Endothelial cell of hepatic sinusoid (primary cell): ENCODE results near the gene PATJ.

Experiments
- in situ Hi-C: cut with HindIII; loops from 2 replicates; pipeline ENCODE4 v1.10.0; 2017; ENCODE audit warnings: low sequenced_read_pairs

Gene PATJ

DNA sequence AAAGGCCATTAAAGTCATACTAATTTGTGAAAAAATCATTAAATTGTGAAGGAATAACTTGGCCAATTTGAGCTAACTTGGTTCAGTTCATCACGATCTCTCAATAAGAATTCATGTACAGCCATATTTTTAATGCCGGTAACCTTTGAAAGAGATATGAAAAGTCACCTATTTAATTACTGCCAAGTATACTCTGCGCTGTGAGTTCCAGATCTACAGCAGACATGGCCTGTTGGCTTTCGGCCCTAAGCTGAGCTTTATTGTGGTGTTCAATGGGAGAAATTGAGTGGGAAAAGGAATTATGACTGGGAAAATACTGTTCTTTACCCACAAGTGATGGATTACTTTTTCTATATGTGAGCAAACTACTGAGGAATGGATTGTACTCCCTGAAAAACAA, 292.5 kb downstream of the PATJ start:
- in situ Hi-C loops, result no loop called here

GRCh38 chr1:62037274-62037673, 295.0 kb downstream of the PATJ start:
- in situ Hi-C loops, result no loop called here

DNA sequence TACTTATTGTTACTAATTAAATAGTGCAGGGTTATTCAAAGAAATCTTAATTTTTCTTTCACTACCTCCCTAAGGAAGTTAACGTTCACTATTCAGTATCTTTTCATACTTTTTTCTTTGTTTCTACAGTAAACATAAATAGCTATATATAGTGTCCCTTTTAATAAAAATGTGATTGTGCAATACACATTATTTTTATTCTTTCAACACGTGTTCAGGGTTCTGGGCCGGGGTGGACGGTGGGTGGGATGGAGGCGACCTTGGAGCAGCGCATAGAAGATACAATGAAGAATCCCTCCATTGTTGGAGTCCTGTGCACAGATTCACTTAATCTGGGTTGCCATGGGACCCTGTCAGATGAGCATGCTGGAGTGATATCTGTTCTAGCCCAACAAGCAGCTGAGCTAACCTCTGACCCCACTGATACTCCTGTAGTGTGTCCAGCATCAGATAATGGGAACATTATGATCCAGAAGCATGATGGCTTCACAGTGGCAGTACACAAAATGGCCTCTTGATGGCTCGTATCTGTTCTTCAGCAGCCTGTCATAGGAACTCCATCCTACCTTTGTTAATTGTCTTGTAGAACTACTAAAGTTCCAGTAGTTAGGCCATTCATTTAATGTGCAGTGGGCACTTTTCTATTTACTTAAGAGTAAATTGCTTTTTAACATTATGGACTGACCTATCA, 296.5 kb downstream of the PATJ start:
- in situ Hi-C loops, result no loop called here

DNA sequence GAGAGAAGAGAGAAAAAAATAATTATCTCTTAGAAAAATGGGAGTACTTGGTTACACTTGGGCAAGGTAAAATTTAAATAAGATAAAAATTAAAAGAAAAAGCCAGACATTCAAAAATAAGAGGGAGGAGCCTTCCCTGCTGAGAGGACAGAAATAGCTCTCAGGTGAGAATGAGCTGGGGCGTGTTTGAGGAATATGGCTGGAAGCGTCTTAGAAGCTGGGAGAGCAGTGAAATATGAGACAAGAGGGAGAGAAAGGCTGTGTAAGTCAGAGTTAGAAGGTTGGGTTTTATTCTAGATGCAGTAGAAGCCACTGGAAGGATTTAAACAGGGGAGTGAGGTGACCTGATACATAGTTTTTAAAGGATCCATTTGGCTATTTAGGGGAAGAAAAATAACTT, 298.2 kb downstream of the PATJ start:
- in situ Hi-C loops, result no loop called here

- in situ Hi-C loops, result no loop called here
Observed at GRCh38 chr1:62040973-62041372, 298.7 kb downstream of the PATJ start.

GRCh38 chr1:62043154-62043553, 300.9 kb downstream of the PATJ start:
- in situ Hi-C loops, result no loop called here

- in situ Hi-C loops, result no loop called here
Observed at GRCh38 chr1:62045574-62045973, 303.3 kb downstream of the PATJ start.

GRCh38 chr1:62046927-62047326, 304.6 kb downstream of the PATJ start:
- in situ Hi-C loops, result no loop called here

DNA sequence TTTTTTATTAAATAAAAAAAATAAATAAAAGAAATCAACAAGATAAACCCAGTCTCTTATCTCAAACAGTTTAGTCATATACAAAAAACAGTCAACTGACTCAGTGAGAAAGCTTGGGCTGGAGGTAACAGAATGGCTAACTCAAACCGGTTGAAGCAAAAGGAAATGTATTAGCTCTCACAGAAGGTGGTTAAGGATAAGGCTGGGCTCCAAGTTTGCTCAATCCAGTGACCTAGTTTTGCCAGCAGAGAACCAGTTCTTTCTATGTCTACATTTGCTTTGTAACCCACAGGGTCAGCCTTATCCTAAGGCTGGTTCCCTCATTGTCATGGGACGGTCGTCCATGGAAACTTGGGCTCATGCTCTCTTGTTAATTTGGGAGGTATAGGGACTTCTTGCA, 307.9 kb downstream of the PATJ start:
- in situ Hi-C loops, result no loop called here

DNA sequence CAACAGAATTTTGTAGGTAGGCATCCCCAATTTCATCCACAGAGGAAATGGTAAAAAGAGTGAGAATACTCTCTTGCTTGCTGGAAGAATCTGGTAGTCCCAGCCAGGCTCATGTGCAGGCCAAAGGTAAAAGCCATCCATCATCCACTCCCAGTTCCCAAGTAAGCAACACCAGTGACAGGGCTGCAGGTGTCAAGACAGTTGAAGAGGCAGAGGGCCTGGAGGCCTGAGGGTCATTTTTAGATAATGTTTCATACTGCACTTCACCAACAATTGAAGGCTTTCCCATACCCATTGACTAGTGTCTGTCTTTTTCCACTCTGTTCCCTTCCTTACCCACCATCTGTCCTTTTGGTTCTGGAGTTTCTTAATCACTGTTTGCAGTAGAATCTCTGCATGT, 310.7 kb downstream of the PATJ start:
- in situ Hi-C loops, result no loop called here

- in situ Hi-C loops, result no loop called here
Observed at GRCh38 chr1:62054188-62054587, 311.9 kb downstream of the PATJ start.

GRCh38 chr1:62057230-62057629, 314.9 kb downstream of the PATJ start:
- in situ Hi-C loops, result no loop called here

- in situ Hi-C loops, result no loop called here
Observed at GRCh38 chr1:62057641-62058290, 315.5 kb downstream of the PATJ start.

DNA sequence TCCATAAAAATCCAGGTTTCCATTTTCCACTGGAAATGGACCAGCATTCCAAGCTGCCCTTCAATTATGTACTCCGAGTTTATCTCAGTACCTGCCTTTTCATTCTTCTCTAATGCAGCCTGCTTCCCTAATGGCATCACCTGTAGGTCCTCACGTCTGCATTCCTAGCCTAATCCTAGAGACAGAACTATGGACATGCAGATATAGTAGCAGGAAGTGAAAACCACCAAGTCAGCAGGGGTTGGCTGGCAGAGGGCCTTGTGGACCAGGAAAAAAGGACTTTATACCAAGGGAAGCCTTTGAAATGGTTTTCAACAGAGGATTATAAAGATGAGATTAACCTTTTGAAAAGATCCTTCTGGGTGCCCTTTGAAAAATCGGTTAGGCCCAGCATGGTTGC, 316.7 kb downstream of the PATJ start:
- in situ Hi-C loops, result no loop called here

- in situ Hi-C loops, result no loop called here
Observed at GRCh38 chr1:62062087-62062486, 319.8 kb downstream of the PATJ start.

GRCh38 chr1:62064829-62065407, 322.6 kb downstream of the PATJ start:
- in situ Hi-C loops, result no loop called here

DNA sequence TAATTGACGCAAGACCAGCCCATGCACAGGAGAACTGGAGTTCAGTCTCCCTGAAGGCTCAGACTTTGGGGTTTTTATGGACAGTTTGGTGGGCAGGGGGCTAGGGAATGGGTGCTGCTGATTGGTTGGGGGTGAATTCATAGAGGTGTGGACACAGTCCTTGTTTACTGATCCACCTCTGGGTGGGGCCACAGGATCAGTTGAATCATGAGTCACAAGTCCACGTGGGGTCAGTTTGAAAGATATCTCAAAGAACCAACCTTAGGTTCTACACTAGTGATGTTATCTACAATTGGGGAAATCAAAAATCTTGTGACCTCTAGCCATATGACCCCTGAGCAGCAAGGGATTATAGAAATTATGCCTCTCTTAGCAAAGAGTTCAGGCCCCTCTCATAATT, 324.4 kb downstream of the PATJ start:
- in situ Hi-C loops, result no loop called here

DNA sequence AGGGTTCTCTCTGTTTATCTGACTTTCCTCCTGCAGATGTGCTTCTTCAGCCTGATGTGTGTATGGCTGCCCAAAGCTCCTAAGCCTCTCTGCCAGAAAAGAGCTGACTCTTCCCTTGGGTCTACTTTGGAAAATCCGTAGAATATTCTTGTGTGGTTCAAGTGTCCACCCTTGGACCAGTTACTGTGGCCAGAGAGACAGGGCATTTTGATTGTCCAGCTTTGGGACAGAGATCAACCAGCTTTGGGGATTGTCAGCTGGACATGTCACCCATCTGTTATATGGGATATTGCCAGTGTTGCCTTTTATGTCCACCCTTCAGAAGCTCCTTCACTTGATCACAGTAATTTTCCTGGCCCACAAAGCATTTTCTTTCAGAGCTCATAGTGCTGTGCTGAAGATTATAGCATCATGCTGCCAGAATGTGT, 326.1 kb downstream of the PATJ start:
- in situ Hi-C loops, result no loop called here

DNA sequence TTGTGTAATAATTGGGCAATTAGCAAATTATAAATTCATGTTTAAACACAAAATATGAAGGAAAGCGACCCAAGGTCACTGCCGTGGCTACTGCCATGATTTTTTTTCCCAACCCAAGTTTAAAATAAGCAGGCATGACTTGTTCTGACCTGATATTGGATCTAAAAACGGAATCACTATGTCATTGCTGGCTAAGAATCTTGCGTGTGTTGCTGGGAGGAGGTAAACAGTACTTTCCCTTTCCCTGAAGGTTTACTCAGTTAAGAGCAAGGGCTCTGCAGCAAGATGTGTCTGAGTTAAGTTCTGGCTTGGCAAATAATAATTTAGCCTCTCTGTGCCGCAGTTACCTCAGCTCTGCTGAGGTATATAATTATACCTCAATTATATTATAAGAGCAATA, 326.7 kb downstream of the PATJ start:
- in situ Hi-C loops, result no loop called here

- in situ Hi-C loops, result no loop called here
Observed at GRCh38 chr1:62070384-62071011, 328.2 kb downstream of the PATJ start.

DNA sequence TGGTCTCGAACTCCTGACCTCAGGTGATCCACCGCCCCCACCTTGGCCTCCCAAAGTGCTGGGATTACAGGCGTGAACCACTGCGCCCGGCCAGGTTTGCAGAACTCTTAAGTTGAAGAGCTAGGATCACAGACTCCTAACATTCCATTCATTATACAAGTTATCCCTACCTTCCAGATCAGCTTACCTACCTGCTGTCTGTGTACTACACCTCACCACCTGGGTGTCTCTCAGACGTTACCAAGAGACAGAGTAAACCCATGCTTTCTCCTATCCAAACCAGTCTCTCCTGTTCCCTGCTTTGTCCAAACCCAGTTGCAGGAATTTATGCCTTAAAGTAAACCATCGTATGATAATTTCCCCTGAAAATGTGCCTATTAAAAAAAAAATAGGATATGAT, 329.4 kb downstream of the PATJ start:
- in situ Hi-C loops, result no loop called here

DNA sequence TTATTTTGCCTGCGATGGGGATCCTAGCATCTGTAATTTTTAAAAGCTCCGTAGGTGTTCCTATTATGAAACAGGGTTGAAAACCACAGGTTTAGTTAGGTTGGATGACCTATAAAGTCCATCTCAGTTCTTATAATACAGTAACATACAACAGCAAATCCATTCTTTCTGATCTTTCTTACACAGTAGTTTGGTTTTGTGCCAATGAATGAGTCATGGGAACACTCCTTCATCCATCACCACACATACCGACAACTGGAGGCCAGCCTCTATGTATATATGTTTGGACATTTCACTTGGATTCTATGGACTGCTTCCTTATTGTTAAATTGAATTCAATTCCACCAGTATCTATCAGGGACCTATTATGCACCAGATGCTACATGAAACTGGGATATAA, 334.0 kb downstream of the PATJ start:
- in situ Hi-C loops, result no loop called here
